NCI-H446 treated with DMSO at 0.1 percent for 48 hours (cell line): ENCODE data around the gene PPFIA4.

ENCODE experiments used
- DNase-seq: peaks from one replicate; lab custom pipeline; 2025; lab: John Stamatoyannopoulos, UW

PPFIA4 gene

DNA sequence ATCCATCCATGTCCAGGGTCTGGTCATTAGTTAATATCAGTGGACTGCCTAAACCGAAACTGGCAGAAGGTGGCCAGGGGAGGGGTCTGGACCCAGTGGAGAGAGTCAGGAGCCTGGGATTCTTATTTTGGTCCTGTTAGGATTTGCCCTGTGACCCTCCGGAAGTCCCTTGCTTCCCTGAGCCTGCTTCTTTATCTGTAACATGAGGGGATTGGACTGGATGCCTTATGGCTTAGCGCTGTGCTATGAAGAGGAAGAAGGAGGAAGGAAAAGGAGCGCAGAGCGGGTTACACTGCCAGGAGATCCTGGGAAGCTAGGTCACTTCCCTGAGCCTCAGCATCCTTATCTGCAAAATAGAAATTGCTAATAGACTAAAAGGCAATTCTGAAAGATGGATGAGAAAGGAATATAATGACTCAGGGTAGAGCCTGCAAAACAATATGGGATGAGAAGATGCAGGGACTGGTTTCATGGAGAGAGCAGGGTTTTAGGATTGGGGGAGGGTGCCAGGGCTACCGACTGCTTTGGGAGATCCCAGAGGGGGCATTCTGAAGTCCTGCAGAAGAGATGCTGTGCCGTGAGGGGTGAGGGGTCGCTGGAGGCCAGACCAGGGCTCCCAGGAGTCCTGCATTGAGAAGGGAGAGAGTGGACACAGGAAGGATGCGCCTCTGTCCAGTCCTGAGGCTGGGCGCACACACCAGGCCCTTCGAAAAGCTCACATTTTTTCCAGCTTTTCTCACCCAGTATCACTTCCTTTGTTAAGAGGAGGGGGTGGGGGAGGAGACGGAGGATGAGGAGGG lies 100.8 kb downstream of the PPFIA4 start:
- DNase-seq, result no peak

DNA sequence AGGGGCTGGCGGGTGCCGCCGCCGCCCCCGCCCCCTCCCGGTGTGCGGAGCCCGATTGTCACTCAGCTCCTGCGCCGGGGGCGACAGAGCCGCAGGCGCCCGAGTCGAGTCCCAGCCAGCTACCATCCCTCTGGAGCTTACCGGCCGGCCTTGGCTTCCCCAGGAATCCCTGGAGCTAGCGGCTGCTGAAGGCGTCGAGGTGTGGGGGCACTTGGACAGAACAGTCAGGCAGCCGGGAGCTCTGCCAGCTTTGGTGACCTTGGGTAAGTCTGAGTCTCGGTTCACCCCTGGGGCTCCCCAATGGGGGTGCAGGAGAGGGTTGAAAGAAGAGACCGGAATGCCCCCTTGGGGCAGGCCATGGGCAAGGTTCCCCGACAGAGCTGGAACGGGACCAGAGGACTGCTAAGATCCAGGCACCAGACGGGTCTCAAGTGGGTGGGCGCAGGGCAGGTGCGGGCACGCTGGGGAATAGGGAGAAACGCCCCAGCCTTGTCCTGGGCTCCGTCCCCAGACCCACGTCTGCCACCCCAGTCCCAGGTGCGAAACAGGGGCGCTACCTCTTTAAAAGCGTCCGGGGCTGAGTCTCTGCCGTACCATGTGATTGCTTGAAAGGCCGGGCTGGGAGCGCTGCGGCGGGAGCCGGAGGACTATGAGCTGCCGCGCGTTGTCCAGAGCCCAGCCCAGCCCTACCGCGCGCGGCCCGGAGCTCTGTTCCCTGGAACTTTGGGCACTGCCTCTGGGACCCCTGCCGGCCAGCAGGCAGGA lies 101.6 kb downstream of the PPFIA4 start, which contains the start of gene ADORA1:
ADORA1 (plus strand) TSS at position 61 of the 765 bp plus-strand sequence. CDS start 1,116 bp downstream, outside the sequence.
- DNase-seq, result no peak

DNA sequence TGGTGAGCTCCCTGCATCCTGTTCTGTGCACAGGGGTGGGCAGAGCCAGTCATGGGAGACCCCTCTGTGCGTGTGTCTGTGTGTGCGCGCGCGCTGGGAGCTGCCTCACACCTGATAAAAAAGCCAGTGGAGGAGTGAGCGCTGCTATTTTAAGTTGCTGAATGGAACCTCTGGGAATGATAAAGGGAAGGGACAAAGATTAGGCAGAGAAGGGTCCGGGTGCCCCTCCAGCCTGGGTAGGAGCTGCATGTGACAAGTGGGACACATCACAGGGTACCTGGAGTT lies 102.1 kb downstream of the PPFIA4 start:
- no peak for DNase-seq
